H1 (cell line): Measurements from ENCODE around the gene CCNYL1. TPM values are rescaled to one million over a fixed set of nuclear protein-coding genes. Genes with fewer than 3 reads are reported as not detected.
A peak's percentile ranks its signal among the peaks of the same experiment; 100 is the strongest.

Experiments used
- CTCF ChIA-PET: fragments of 300-600 bp; sonication (Branson Sonifier 250); formaldehyde crosslinking; loops from one replicate; lab custom pipeline; 2021; ENCODE audit not compliant: partially characterized antibody; lab: Charles Lee
- POLR2A ChIA-PET: fragments of 300-600 bp; sonication (Branson Sonifier 250); formaldehyde crosslinking; loops from one replicate; lab custom pipeline; 2021; ENCODE audit warnings: inconsistent platforms; ENCODE audit not compliant: partially characterized antibody; lab: Charles Lee
- DNase-seq, 2 experiments: peaks; one replicate each; pipeline versions ENCODE4 v3.0.0 to v3.0.0-alpha.2; 2010 to 2022; ENCODE audit warnings: low spot score in 2 of 2, low read depth in 1 of 2, mixed read lengths in 1 of 2
- FAIRE-seq: peaks from 2 replicates; lab custom pipeline; 2011; peaks lifted over from hg19 to GRCh38; lab: Jason Lieb, UNC
- H2AFZ ChIP-seq: 2 replicates; pipeline ENCODE4 v1.8.1; 2012; ENCODE audit warnings: low read length, inconsistent platforms
- H2AK5ac ChIP-seq: 2 replicates; pipeline ENCODE4 v1.6.1; 2013; ENCODE audit warnings: low read depth, low read length
- H2BK120ac ChIP-seq: replicated peaks from 2 replicates; pipeline ENCODE3; 2013; ENCODE audit warnings: low read depth, low read length, inconsistent platforms
- H2BK12ac ChIP-seq: 2 replicates; pipeline ENCODE4 v1.6.1; 2013; ENCODE audit warnings: low read depth, low read length
- H2BK15ac ChIP-seq: 2 replicates; pipeline ENCODE4 v1.6.1; 2013; ENCODE audit warnings: low read length
- H2BK20ac ChIP-seq: 2 replicates; pipeline ENCODE4 v1.6.1; 2013; ENCODE audit warnings: low read length
- H2BK5ac ChIP-seq: 2 replicates; pipeline ENCODE4 v1.6.1; 2013; ENCODE audit warnings: low read depth, low read length
- H3K14ac ChIP-seq: 2 replicates; pipeline ENCODE4 v1.6.1; 2013; ENCODE audit warnings: inconsistent platforms; ENCODE audit not compliant: insufficient read length
- H3K18ac ChIP-seq: 2 replicates; pipeline ENCODE4 v1.6.1; 2013; ENCODE audit warnings: low read length; ENCODE audit errors: extremely low read depth
- H3K23ac ChIP-seq: 2 replicates; pipeline ENCODE4 v1.6.1; 2013; ENCODE audit warnings: inconsistent platforms; ENCODE audit not compliant: insufficient read length
- H3K23me2 ChIP-seq: 2 replicates; pipeline ENCODE4 v1.6.1; 2013; ENCODE audit warnings: low read depth, low read length
- H3K27ac ChIP-seq: 2 replicates; pipeline ENCODE4 v1.6.1; 2011; ENCODE audit warnings: low read depth, low read length, inconsistent platforms
- H3K27me3 ChIP-seq, 4 experiments: replicated peaks in 1 of 4; 1 replicate in 1 of 4; 2 replicates in 3 of 4; pipeline versions ENCODE4 v1.6.1 to v1.8.1; 2011 to 2013; ENCODE audit warnings: low read length in 3 of 4, mild to moderate bottlenecking in 3 of 4, inconsistent platforms in 2 of 4, mixed read lengths in 2 of 4, moderate library complexity in 1 of 4; ENCODE audit not compliant: control insufficient read depth in 3 of 4, insufficient read depth in 3 of 4; ENCODE audit errors: extremely low read depth in 1 of 4
- H3K36me3 ChIP-seq, 4 experiments: 2 replicates each; pipeline versions ENCODE4 v1.6.1 to v1.8.1; 2011 to 2013; ENCODE audit warnings: mild to moderate bottlenecking in 4 of 4, low read length in 3 of 4, moderate library complexity in 2 of 4, control low read depth in 1 of 4, inconsistent platforms in 1 of 4; ENCODE audit not compliant: insufficient read depth in 4 of 4, control insufficient read depth in 2 of 4
- H3K4ac ChIP-seq: replicated peaks from 2 replicates; pipeline ENCODE3; 2013; ENCODE audit warnings: low read length, low read depth, mixed read lengths, inconsistent platforms; ENCODE audit not compliant: insufficient read length
- H3K4me1 ChIP-seq, 4 experiments: replicated peaks in 1 of 4; 1 replicate in 1 of 4; 2 replicates in 3 of 4; pipeline versions ENCODE4 v1.6.1 to v1.8.1; 2011 to 2013; ENCODE audit warnings: low read length in 3 of 4, inconsistent platforms in 2 of 4, mixed read lengths in 1 of 4; ENCODE audit not compliant: insufficient read depth in 4 of 4, control insufficient read depth in 3 of 4
- H3K4me2 ChIP-seq, 2 experiments: 2 replicates each; pipeline versions ENCODE4 v1.6.1 to v1.8.1; 2011 to 2013; ENCODE audit warnings: low read depth in 2 of 2, low read length in 2 of 2, control low read depth in 1 of 2, inconsistent platforms in 1 of 2, mild to moderate bottlenecking in 1 of 2; ENCODE audit not compliant: insufficient read depth in 1 of 2
- H3K4me3 ChIP-seq, 4 experiments: fragments of 200-600, 300-600 bp in 1 of 4; sonication (generic), shearing (Covaris generic), sonication (Bioruptor Twin) in 1 of 4; 2 replicates each; pipeline versions ENCODE4 v1.5.1 to v1.8.1; 2011 to 2016; ENCODE audit warnings: low read length in 4 of 4, low read depth in 3 of 4, control low read depth in 2 of 4, inconsistent platforms in 2 of 4, mild to moderate bottlenecking in 2 of 4, mixed read lengths in 1 of 4, moderate library complexity in 1 of 4; ENCODE audit not compliant: insufficient read depth in 2 of 4; ENCODE audit errors: extremely low read depth in 1 of 4
- H3K56ac ChIP-seq: replicated peaks from 2 replicates; pipeline ENCODE3; 2013; ENCODE audit warnings: low read depth, mild to moderate bottlenecking, mixed read lengths, low read length, inconsistent platforms; ENCODE audit not compliant: insufficient read length
- H3K79me1 ChIP-seq: 2 replicates; pipeline ENCODE4 v1.6.1; 2013; ENCODE audit warnings: low read depth, low read length, control low read depth
- H3K79me2 ChIP-seq, 2 experiments: 2 replicates each; pipeline versions ENCODE4 v1.6.1 to v1.8.1; 2012 to 2013; ENCODE audit warnings: low read length in 2 of 2, mild to moderate bottlenecking in 2 of 2, inconsistent platforms in 1 of 2; ENCODE audit not compliant: insufficient read depth in 2 of 2, control insufficient read depth in 1 of 2
- H3K9ac ChIP-seq, 4 experiments: replicated peaks in 1 of 4; 1 replicate in 1 of 4; 2 replicates in 3 of 4; pipeline versions ENCODE4 v1.6.1 to v1.8.1; 2011 to 2013; ENCODE audit warnings: low read depth in 3 of 4, low read length in 3 of 4, control low read depth in 2 of 4, mild to moderate bottlenecking in 2 of 4, moderate library complexity in 2 of 4, inconsistent platforms in 1 of 4; ENCODE audit errors: extremely low read depth in 1 of 4
- H3K9me3 ChIP-seq, 2 experiments: 2 replicates each; pipeline versions ENCODE4 v1.6.1 to v1.8.1; 2012 to 2013; ENCODE audit warnings: mild to moderate bottlenecking in 2 of 2, moderate library complexity in 2 of 2, control low read depth in 1 of 2, inconsistent platforms in 1 of 2, low read depth in 1 of 2, low read length in 1 of 2, mixed read lengths in 1 of 2; ENCODE audit not compliant: insufficient read depth in 2 of 2
- H4K20me1 ChIP-seq, 2 experiments: replicated peaks in 1 of 2; 2 replicates each; pipeline versions ENCODE3 to v1.8.1; 2011 to 2013; ENCODE audit warnings: inconsistent platforms in 2 of 2, low read length in 2 of 2, mild to moderate bottlenecking in 1 of 2; ENCODE audit not compliant: insufficient read depth in 2 of 2, control insufficient read depth in 1 of 2
- H4K5ac ChIP-seq: 2 replicates; pipeline ENCODE4 v1.6.1; 2013; ENCODE audit warnings: low read length, low read depth, mixed read lengths, inconsistent platforms; ENCODE audit not compliant: insufficient read length
- H4K8ac ChIP-seq: 2 replicates; pipeline ENCODE4 v1.8.0; 2013; ENCODE audit warnings: mild to moderate bottlenecking, moderate library complexity, low read length, inconsistent platforms; ENCODE audit not compliant: insufficient read depth; ENCODE audit errors: extremely low read depth
- H4K91ac ChIP-seq: replicated peaks from 2 replicates; pipeline ENCODE3; 2013; ENCODE audit warnings: low read length, mixed read lengths, inconsistent platforms; ENCODE audit not compliant: insufficient read length
- JUN ChIP-seq: IDR thresholded peaks from 2 replicates; pipeline ENCODE4 v1.6.1; 2011; ENCODE audit warnings: low read depth, mild to moderate bottlenecking, improper control_type of control experiment, low read length
- polyA plus RNA-seq, 7 experiments: library from polyadenylated mRNA; depleted of rRNA in 3 of 7; stranded (reverse) in 5 of 7; unstranded in 2 of 7; fragments of >200 nt in 5 of 7; fragments of 200-250 nt in 2 of 7; gene quantifications; 1 replicate in 5 of 7; 2 replicates in 1 of 7; 4 replicates in 1 of 7; pipeline versions ENCODE4 v1.2.1 to v1.2.3, GENCODE V29; 2011 to 2013; ENCODE audit warnings: missing spikeins in 2 of 7, mixed read lengths in 2 of 7
- total RNA-seq: library from RNA; stranded (reverse); fragmentation: NEBNext Ultra II Directional; extraction: Animal tissue kit (Norgen Biotek cat#: 25700); gene quantifications from 2 replicates; pipeline ENCODE4 v1.2.1, GENCODE V29; 2021
- TF ChIP-seq, protein P1 (sequence below): IDR thresholded peaks from 2 replicates; pipeline ENCODE4 v1.6.1; 2012; ENCODE audit warnings: inconsistent platforms

The CCNYL1 gene
- total and polyA plus RNA-seq, 2 of the 8 experiments (the other 6 are each of a cell fraction or from before 2014, with no cell fraction given), result 13.3 to 35.4 TPM

DNA sequence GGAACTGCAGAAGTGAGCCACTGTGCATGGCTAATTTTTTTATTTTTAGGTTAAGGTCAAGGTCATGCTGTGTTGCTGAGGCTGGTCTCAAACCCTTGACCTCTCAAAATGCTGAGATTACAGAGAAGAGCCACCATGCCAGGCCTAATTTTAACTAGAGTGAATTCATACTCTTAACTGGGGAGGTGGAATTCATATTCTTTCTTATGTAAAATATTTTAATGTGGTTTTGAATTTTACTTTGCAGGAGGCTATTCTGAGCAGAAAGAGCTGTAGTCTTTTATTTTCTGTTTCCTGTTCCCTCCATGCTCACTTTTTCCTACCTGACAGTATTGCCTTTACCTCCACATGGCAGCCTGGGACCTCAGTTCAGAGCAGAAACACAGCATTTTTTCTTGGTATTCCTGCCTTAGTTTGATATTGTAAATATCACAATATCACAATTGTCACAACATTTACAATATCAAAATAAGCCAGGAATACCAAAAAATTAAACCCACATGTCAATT is 37.1 kb upstream of the CCNYL1 start:
- Histone ChIP-seq H4K5ac (no peak overlapping the region), H2BK12ac (no peak overlapping the region), H4K91ac (no peak overlapping the region), H3K4me3 (no peak overlapping the region), H2BK120ac (no peak overlapping the region), H4K8ac (no peak overlapping the region), H3K27me3 (no peaks in the 10 kb centered on the region), H3K4me2 (peak overlapping the region; percentile 7 to 41; a peak in 1 of 4 replicates), H2BK20ac (no peak overlapping the region), H3K56ac (no peak overlapping the region), H3K79me1 (no peaks in the 10 kb centered on the region), H3K4ac (peak overlapping the region; percentile 37), H3K9ac (no peak overlapping the region), H3K9me3 (no peaks in the 10 kb centered on the region), H3K14ac (no peak overlapping the region), H3K36me3 (no peaks in the 10 kb centered on the region), H3K4me1 (peaks cover 0 to 7% (median 2%) of the 10 kb centered on the region in 4 experiments; a peak in 5 of 7 replicates), H4K20me1 (no peaks in the 10 kb centered on the region), H3K27ac (no peak overlapping the region), H2AK5ac (no peak overlapping the region), H2BK5ac (no peak overlapping the region), H3K18ac (no peak overlapping the region), H2AFZ (no peak overlapping the region), H3K23me2 (no peaks in the 10 kb centered on the region), H3K23ac (no peak overlapping the region), H3K79me2 (no peaks in the 10 kb centered on the region), H2BK15ac (no peak overlapping the region)
- TF ChIP-seq, protein P1, sequence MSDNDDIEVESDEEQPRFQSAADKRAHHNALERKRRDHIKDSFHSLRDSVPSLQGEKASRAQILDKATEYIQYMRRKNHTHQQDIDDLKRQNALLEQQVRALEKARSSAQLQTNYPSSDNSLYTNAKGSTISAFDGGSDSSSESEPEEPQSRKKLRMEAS, result peak; percentile 46
- TF ChIP-seq JUN, result no peak
- ChIA-PET POLR2A (interaction anchor here (1.1 to 1.7 kb wide), 4 partner anchors 13 to 41 kb away, joined by 3 to 5 read pairs (median 3); partner anchors contain the start of gene CCNYL1), CTCF (interaction anchor here (0.6 to 2.8 kb wide), 8 partner anchors 9 to 54 kb away, joined by 3 to 9 read pairs (median 4); no protein-coding TSS in a partner anchor)
- FAIRE-seq (peak; percentile 70), DNase-seq (no peak)
